ENCODE results near the gene TESK1.
"Not testable (repeated sequence)": the region's sequence is repeated elsewhere in the genome, so short reads cannot be mapped to it uniquely, and the experiment has no call there.

Gene TESK1

GRCh38 chr9:35637427-35637955 lies 32.4 kb downstream of the TESK1 start:
- H3K4me3 ChIP-seq: not testable (repeated sequence)
- peak overlapping the region in 5 of 21 experiments; percentile 50 to 60 (median 55) for H3K27ac ChIP-seq

- H3K27ac ChIP-seq: peak overlapping the region in 4 of 21 experiments; percentile 14 to 61 (median 34)
- not testable (repeated sequence) for H3K4me3 ChIP-seq
Observed at GRCh38 chr9:35638751-35639150, 33.7 kb downstream of the TESK1 start.

GRCh38 chr9:35639225-35639624 lies 34.2 kb downstream of the TESK1 start:
- peak overlapping the region in 3 of 21 experiments; percentile 14 to 61 (median 25) for H3K27ac ChIP-seq
- H3K4me3 ChIP-seq: not testable (repeated sequence)

- Histone ChIP-seq H3K27ac (peak overlapping the region in 3 of 21 experiments; percentile 14 to 61 (median 17)), H3K4me3 (no peak overlapping the region)
Observed at GRCh38 chr9:35639631-35640030, 34.6 kb downstream of the TESK1 start.

- H3K4me3 ChIP-seq, H3K27ac ChIP-seq: not testable (repeated sequence)
Observed at GRCh38 chr9:35640431-35640830, 35.4 kb downstream of the TESK1 start.

- peak overlapping the region in 4 of 21 experiments; percentile 5 to 35 (median 25) for H3K27ac ChIP-seq
- not testable (repeated sequence) for H3K4me3 ChIP-seq
Observed at GRCh38 chr9:35641478-35641877, 36.4 kb downstream of the TESK1 start.

- Histone ChIP-seq H3K27ac (no peak overlapping the region), H3K4me3 (no peak overlapping the region)
Observed at GRCh38 chr9:35643046-35643445, 38.0 kb downstream of the TESK1 start.

- H3K27ac ChIP-seq: peak overlapping the region in 20 of 21 experiments; percentile 63 to 97 (median 88)
- peak overlapping the region; percentile 37 to 55 (median 48) for H3K4me3 ChIP-seq
Observed at GRCh38 chr9:35645736-35646135, 40.7 kb downstream of the TESK1 start.

GRCh38 chr9:35646153-35646532 lies 41.1 kb downstream of the TESK1 start:
- H3K27ac ChIP-seq: peak overlapping the region; percentile 46 to 97 (median 87)
- H3K4me3 ChIP-seq: peak overlapping the region; percentile 37 to 55 (median 48)

GRCh38 chr9:35646533-35647265 lies 41.6 kb downstream of the TESK1 start:
- H3K27ac ChIP-seq: peak overlapping the region; percentile 46 to 97 (median 87)
- H3K4me3 ChIP-seq: peak overlapping the region; percentile 37 to 55 (median 48)

GRCh38 chr9:35649431-35650340 lies 44.6 kb downstream of the TESK1 start:
- Histone ChIP-seq H3K27ac (peak overlapping the region in 20 of 21 experiments; percentile 6 to 97 (median 75)), H3K4me3 (peak overlapping the region; percentile 18 to 47 (median 27))

- H3K27ac ChIP-seq: peak within 1 kb of the TSS in 20 of 21 experiments; percentile 20 to 97 (median 75)
Observed at GRCh38 chr9:35650341-35651158, 45.5 kb downstream of the TESK1 start, which contains the start of gene SIT1. Gene SIT1 (minus strand): TSS chr9:35650931. CDS start chr9:35650853, 78 bp downstream.

GRCh38 chr9:35651956-35652828 lies 47.1 kb downstream of the TESK1 start:
- H3K4me3 ChIP-seq: no peak overlapping the region
- H3K27ac ChIP-seq: peak overlapping the region in 7 of 21 experiments; percentile 6 to 97 (median 67)

More at GRCh38 chr9:35650341-35651158, 45.5 kb downstream of the TESK1 start, which contains the start of gene SIT1:
- peak within 1 kb of the TSS; percentile 18 to 47 (median 27) for H3K4me3 ChIP-seq

- no peak overlapping the region for H3K4me3 ChIP-seq
- peak overlapping the region in 9 of 21 experiments; percentile 7 to 72 (median 30) for H3K27ac ChIP-seq
Observed at GRCh38 chr9:35652829-35653209, 47.8 kb downstream of the TESK1 start.

- peak overlapping the region in 4 of 21 experiments; percentile 30 to 72 (median 52) for H3K27ac ChIP-seq
Observed at GRCh38 chr9:35653611-35654010, 48.5 kb downstream of the TESK1 start.

GRCh38 chr9:35656348-35656747 lies 51.3 kb downstream of the TESK1 start:
- Histone ChIP-seq H3K27ac (peak overlapping the region in 2 of 21 experiments; percentile 54 to 100), H3K4me3 (no peak overlapping the region)

More at GRCh38 chr9:35653611-35654010, 48.5 kb downstream of the TESK1 start:
- no peak overlapping the region for H3K4me3 ChIP-seq

- H3K4me3 ChIP-seq: peak overlapping the region in 6 of 7 experiments; percentile 8 to 97 (median 95)
Observed at GRCh38 chr9:35656831-35657545, 51.9 kb downstream of the TESK1 start.

More at GRCh38 chr9:35656831-35657545, 51.9 kb downstream of the TESK1 start:
- H3K27ac ChIP-seq: peak overlapping the region in 19 of 21 experiments; percentile 89 to 100 (median 99)
